ENCODE measurements around the gene ATP5ME.

The ATP5ME gene

GRCh38 chr4:684623-685327, 10.7 kb upstream of the ATP5ME start:
- TF ChIP-seq CTCF (IDR thresholded peaks at IDR 0.05; ENCODE audit: extremely low read depth, missing control alignments) = no peak
- no peak for DNase-seq (ENCODE audit: low spot score)

- peak; percentile 78 for DNase-seq (ENCODE audit: low spot score)
- TF ChIP-seq CTCF (IDR thresholded peaks at IDR 0.05; ENCODE audit: extremely low read depth, missing control alignments) = peak; percentile 82
These were observed 10.0 kb upstream of the ATP5ME start for GRCh38 chr4:683982-684622.

- no peak for TF ChIP-seq CTCF (IDR thresholded peaks at IDR 0.05; ENCODE audit: extremely low read depth, missing control alignments)
- DNase-seq (ENCODE audit: low spot score) = no peak
These were observed 9.3 kb upstream of the ATP5ME start for GRCh38 chr4:683247-683897.

- no peak for TF ChIP-seq CTCF (IDR thresholded peaks at IDR 0.05; ENCODE audit: extremely low read depth, missing control alignments)
- DNase-seq (ENCODE audit: low spot score) = no peak
These were observed 8.6 kb upstream of the ATP5ME start for GRCh38 chr4:682490-683172.

- no peak for TF ChIP-seq CTCF (IDR thresholded peaks at IDR 0.05; ENCODE audit: extremely low read depth, missing control alignments)
- DNase-seq (ENCODE audit: low spot score) = peak; percentile 87
These were observed 7.8 kb upstream of the ATP5ME start for GRCh38 chr4:681736-682451.

GRCh38 chr4:680928-681645, 7.0 kb upstream of the ATP5ME start:
- TF ChIP-seq CTCF (IDR thresholded peaks at IDR 0.05; ENCODE audit: extremely low read depth, missing control alignments) = no peak
- peak; percentile 89 for DNase-seq (ENCODE audit: low spot score)

Measured in GM20000 (cell line).